GM23338 (cell line): ENCODE results near the gene TPSB2.

Experiments used
- CREB1 ChIP-seq: fragments of 250-450 bp; sonication (Bioruptor Pico); IDR thresholded peaks from 2 replicates; pipeline ENCODE4 v1.5.0; 2020; ENCODE audit warnings: low read depth, mild to moderate bottlenecking, moderate library complexity
- EZH2 ChIP-seq: fragments of 200-600 bp; sonication (generic); IDR thresholded peaks from one replicate; pipeline ENCODE4 v1.8.0; 2017; ENCODE audit warnings: antibody characterized with exemption, mild to moderate bottlenecking, low read depth; ENCODE audit not compliant: unreplicated experiment
- EZH2phosphoT487 ChIP-seq: fragments of 200-600 bp; sonication (generic); IDR thresholded peaks from one replicate; pipeline ENCODE4 v1.8.1; 2018; ENCODE audit warnings: antibody characterized with exemption; ENCODE audit not compliant: unreplicated experiment
- JUNB ChIP-seq: IDR thresholded peaks from one replicate; pipeline ENCODE4 v1.6.1; 2016; ENCODE audit warnings: antibody characterized with exemption; ENCODE audit not compliant: unreplicated experiment
- NANOG ChIP-seq: IDR thresholded peaks from 2 replicates; pipeline ENCODE4 v1.6.1; 2016; ENCODE audit warnings: antibody characterized with exemption, borderline replicate concordance
- POLR2AphosphoS5 ChIP-seq: IDR thresholded peaks from 2 replicates; pipeline ENCODE4 v1.6.1; 2016; ENCODE audit warnings: antibody characterized with exemption, low read depth
- STAT1 ChIP-seq: IDR thresholded peaks from one replicate; pipeline ENCODE4 v1.6.1; 2016; ENCODE audit warnings: antibody characterized with exemption; ENCODE audit not compliant: unreplicated experiment
- ZNF114 ChIP-seq: fragments of 250-450 bp; sonication (Bioruptor Pico); IDR thresholded peaks from 2 replicates; pipeline ENCODE4 v1.5.0; 2020; ENCODE audit warnings: mild to moderate bottlenecking, moderate library complexity
- ZNF331 ChIP-seq: fragments of 250-450 bp; sonication (Bioruptor Pico); IDR thresholded peaks from 2 replicates; pipeline ENCODE4 v1.5.0; 2020; ENCODE audit warnings: low read depth, mild to moderate bottlenecking, moderate library complexity
- TF ChIP-seq, protein P1 (sequence below), 2 experiments: fragments of 200-600 bp in 1 of 2; sonication (generic) in 1 of 2; conservative IDR thresholded peaks; 2 replicates each; pipeline versions ENCODE4 v1.5.1 to v1.6.1; 2016 to 2017; ENCODE audit warnings: antibody characterized with exemption in 2 of 2, low read depth in 2 of 2, mild to moderate bottlenecking in 2 of 2, moderate library complexity in 1 of 2
- TF ChIP-seq, protein P2 (sequence below): IDR thresholded peaks from one replicate; pipeline ENCODE4 v1.6.1; 2018; ENCODE audit warnings: antibody characterized with exemption; ENCODE audit not compliant: unreplicated experiment

GRCh38 chr16:1273816-1274215 is 43.8 kb upstream of the TPSB2 start:
- TF ChIP-seq, protein P1, sequence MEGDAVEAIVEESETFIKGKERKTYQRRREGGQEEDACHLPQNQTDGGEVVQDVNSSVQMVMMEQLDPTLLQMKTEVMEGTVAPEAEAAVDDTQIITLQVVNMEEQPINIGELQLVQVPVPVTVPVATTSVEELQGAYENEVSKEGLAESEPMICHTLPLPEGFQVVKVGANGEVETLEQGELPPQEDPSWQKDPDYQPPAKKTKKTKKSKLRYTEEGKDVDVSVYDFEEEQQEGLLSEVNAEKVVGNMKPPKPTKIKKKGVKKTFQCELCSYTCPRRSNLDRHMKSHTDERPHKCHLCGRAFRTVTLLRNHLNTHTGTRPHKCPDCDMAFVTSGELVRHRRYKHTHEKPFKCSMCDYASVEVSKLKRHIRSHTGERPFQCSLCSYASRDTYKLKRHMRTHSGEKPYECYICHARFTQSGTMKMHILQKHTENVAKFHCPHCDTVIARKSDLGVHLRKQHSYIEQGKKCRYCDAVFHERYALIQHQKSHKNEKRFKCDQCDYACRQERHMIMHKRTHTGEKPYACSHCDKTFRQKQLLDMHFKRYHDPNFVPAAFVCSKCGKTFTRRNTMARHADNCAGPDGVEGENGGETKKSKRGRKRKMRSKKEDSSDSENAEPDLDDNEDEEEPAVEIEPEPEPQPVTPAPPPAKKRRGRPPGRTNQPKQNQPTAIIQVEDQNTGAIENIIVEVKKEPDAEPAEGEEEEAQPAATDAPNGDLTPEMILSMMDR (conservative IDR thresholded peaks at IDR 0.05; ENCODE audit: low read depth in 2 of 2), result no peak
- TF ChIP-seq EZH2phosphoT487 (no peak), EZH2 (no peak), CREB1 (no peak), POLR2AphosphoS5 (no peak), ZNF114 (CRISPR knock-in tag) (no peak), NANOG (no peak), ZNF331 (CRISPR knock-in tag) (no peak), JUNB (no peak), STAT1 (no peak)
- TF ChIP-seq, protein P2, sequence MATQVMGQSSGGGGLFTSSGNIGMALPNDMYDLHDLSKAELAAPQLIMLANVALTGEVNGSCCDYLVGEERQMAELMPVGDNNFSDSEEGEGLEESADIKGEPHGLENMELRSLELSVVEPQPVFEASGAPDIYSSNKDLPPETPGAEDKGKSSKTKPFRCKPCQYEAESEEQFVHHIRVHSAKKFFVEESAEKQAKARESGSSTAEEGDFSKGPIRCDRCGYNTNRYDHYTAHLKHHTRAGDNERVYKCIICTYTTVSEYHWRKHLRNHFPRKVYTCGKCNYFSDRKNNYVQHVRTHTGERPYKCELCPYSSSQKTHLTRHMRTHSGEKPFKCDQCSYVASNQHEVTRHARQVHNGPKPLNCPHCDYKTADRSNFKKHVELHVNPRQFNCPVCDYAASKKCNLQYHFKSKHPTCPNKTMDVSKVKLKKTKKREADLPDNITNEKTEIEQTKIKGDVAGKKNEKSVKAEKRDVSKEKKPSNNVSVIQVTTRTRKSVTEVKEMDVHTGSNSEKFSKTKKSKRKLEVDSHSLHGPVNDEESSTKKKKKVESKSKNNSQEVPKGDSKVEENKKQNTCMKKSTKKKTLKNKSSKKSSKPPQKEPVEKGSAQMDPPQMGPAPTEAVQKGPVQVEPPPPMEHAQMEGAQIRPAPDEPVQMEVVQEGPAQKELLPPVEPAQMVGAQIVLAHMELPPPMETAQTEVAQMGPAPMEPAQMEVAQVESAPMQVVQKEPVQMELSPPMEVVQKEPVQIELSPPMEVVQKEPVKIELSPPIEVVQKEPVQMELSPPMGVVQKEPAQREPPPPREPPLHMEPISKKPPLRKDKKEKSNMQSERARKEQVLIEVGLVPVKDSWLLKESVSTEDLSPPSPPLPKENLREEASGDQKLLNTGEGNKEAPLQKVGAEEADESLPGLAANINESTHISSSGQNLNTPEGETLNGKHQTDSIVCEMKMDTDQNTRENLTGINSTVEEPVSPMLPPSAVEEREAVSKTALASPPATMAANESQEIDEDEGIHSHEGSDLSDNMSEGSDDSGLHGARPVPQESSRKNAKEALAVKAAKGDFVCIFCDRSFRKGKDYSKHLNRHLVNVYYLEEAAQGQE, result no peak
